ENCODE results near the gene FNTB.
A peak's percentile ranks its signal among the peaks of the same experiment; 100 is the strongest.

FNTB gene

GRCh38 chr14:64986648-64987437 lies at the start of gene FNTB:
Gene FNTB, plus strand, starts transcription at chr14:64986895. Its CDS starts 59 bp downstream, at chr14:64986954.
- peak; percentile 87 for DNase-seq

GRCh38 chr14:64937171-64937820 lies 49.4 kb upstream of the FNTB start:
- DNase-seq = no peak

GRCh38 chr14:64937821-64938193 lies 48.9 kb upstream of the FNTB start:
- no peak for DNase-seq

- peak; percentile 78 for DNase-seq
Measured at GRCh38 chr14:64938972-64939816, 47.5 kb upstream of the FNTB start.

GRCh38 chr14:64939817-64940190 lies 46.9 kb upstream of the FNTB start:
- DNase-seq = no peak

- no peak for DNase-seq
Measured at GRCh38 chr14:64940336-64940910, 46.3 kb upstream of the FNTB start.

GRCh38 chr14:64942531-64943111 lies 44.1 kb upstream of the FNTB start, which contains the start of gene GPX2:
Gene GPX2, minus strand, starts transcription at chr14:64942745. Its CDS starts 19 bp downstream, at chr14:64942726.
- DNase-seq = peak; percentile 95

GRCh38 chr14:64943556-64943955 lies 43.1 kb upstream of the FNTB start:
- no peak for DNase-seq

GRCh38 chr14:64944041-64944440 lies 42.7 kb upstream of the FNTB start:
- DNase-seq = no peak

- no peak for DNase-seq
Measured at GRCh38 chr14:64944861-64945260, 41.8 kb upstream of the FNTB start.

GRCh38 chr14:64945431-64946178 lies 41.1 kb upstream of the FNTB start:
- DNase-seq = no peak

GRCh38 chr14:64946310-64947045 lies 40.2 kb upstream of the FNTB start:
- DNase-seq = no peak

GRCh38 chr14:64947710-64948611 lies 38.7 kb upstream of the FNTB start:
- no peak for DNase-seq

- DNase-seq = no peak
Measured at GRCh38 chr14:64948612-64949210, 38.0 kb upstream of the FNTB start.

GRCh38 chr14:64950889-64951288 lies 35.8 kb upstream of the FNTB start:
- DNase-seq = no peak

GRCh38 chr14:64951291-64951690 lies 35.4 kb upstream of the FNTB start:
- DNase-seq = no peak

GRCh38 chr14:64951724-64952123 lies 35.0 kb upstream of the FNTB start:
- DNase-seq = no peak

GRCh38 chr14:64952598-64953309 lies 33.9 kb upstream of the FNTB start:
- DNase-seq = no peak

- no peak for DNase-seq
Measured at GRCh38 chr14:64953310-64953654, 33.4 kb upstream of the FNTB start.

Measured in NCI-H146 (cell line).